CD4-positive, CD25-positive, alpha-beta regulatory T cell (primary cell): Measurements from ENCODE around the gene SELENOO. TPM values are rescaled to one million over a fixed set of nuclear protein-coding genes. Genes with fewer than 3 reads are reported as not detected.
A peak's percentile ranks its signal among the peaks of the same experiment; 100 is the strongest.

Source experiments
- ATAC-seq, 2 donors: fragments of 150-1000 bp; cut with Tn5 transposase; one replicate each; pipeline ENCODE4 v1.10.0; 2021; ENCODE audit warnings: low read depth in 2 of 2, moderate number of reproducible peaks in 2 of 2, moderate library complexity in 1 of 2
- DNase-seq, 3 donors: peaks; one replicate each; pipeline versions ENCODE4 v3.0.0 to v3.0.0-alpha.2; 2012 to 2022; ENCODE audit warnings: mixed read lengths in 1 of 3
- H3K27ac ChIP-seq: one replicate; pipeline ENCODE4 v1.7.0; 2013; ENCODE audit warnings: mild to moderate bottlenecking, low read length; ENCODE audit not compliant: insufficient read depth, poor library complexity, severe bottlenecking
- H3K27me3 ChIP-seq: one replicate; pipeline ENCODE4 v1.7.0; 2013; ENCODE audit warnings: low read length; ENCODE audit not compliant: control insufficient read depth, insufficient read depth
- H3K36me3 ChIP-seq: one replicate; pipeline ENCODE4 v1.7.0; 2013; ENCODE audit warnings: mild to moderate bottlenecking, low read length, moderate library complexity; ENCODE audit not compliant: control insufficient read depth, insufficient read depth
- H3K4me1 ChIP-seq: 2 replicates; pipeline ENCODE4 v1.7.0; 2013; ENCODE audit warnings: mild to moderate bottlenecking, low read length; ENCODE audit not compliant: insufficient read depth, control insufficient read depth, poor library complexity, severe bottlenecking
- H3K4me3 ChIP-seq: one replicate; pipeline ENCODE4 v1.7.0; 2013; ENCODE audit warnings: low read depth, mild to moderate bottlenecking, low read length, moderate library complexity
- H3K9me3 ChIP-seq, 2 experiments: 1 replicate in 1 of 2; 2 replicates in 1 of 2; pipeline ENCODE4 v1.7.0; 2013; ENCODE audit warnings: low read length in 2 of 2, mild to moderate bottlenecking in 1 of 2, moderate library complexity in 1 of 2; ENCODE audit not compliant: control insufficient read depth in 2 of 2
- H3K27ac Mint-ChIP-seq, 3 donors: one replicate each; pipeline ENCODE4 v1.8.0; 2020 to 2022; ENCODE audit warnings: mild to moderate bottlenecking in 3 of 3, mixed read lengths in 3 of 3, moderate library complexity in 2 of 3
- H3K27me3 Mint-ChIP-seq: one replicate; pipeline ENCODE4 v1.8.0; 2022; ENCODE audit warnings: mild to moderate bottlenecking, mixed read lengths
- H3K36me3 Mint-ChIP-seq: one replicate; pipeline ENCODE4 v1.8.0; 2020; ENCODE audit warnings: mixed read lengths
- H3K4me1 Mint-ChIP-seq, 4 donors: one replicate each; pipeline ENCODE4 v1.8.0; 2020 to 2022; ENCODE audit warnings: mixed read lengths in 4 of 4, mild to moderate bottlenecking in 1 of 4
- H3K4me3 Mint-ChIP-seq, 4 donors: one replicate each; pipeline ENCODE4 v1.8.0; 2020 to 2022; ENCODE audit warnings: mild to moderate bottlenecking in 4 of 4, mixed read lengths in 4 of 4, moderate library complexity in 3 of 4
- H3K9me3 Mint-ChIP-seq, 7 donors: one replicate each; pipeline ENCODE4 v1.8.0; 2020 to 2022; ENCODE audit warnings: mixed read lengths in 7 of 7, mild to moderate bottlenecking in 3 of 7, moderate library complexity in 2 of 7
- polyA plus RNA-seq, 4 donors: library from polyadenylated mRNA; unstranded; fragments of 300-500 nt; fragmentation: Illumina TruSeq; gene quantifications; one replicate each; pipeline ENCODE4 v1.2.3, GENCODE V29; 2021
- total RNA-seq: library from RNA; stranded (reverse); gene quantifications from one replicate; pipeline ENCODE4 v1.2.3, GENCODE V29; 2022

Gene SELENOO
- total and polyA plus RNA-seq, 5 donors from 2014 or later, result 1.8 to 31.9 (median 3.5) TPM

DNA sequence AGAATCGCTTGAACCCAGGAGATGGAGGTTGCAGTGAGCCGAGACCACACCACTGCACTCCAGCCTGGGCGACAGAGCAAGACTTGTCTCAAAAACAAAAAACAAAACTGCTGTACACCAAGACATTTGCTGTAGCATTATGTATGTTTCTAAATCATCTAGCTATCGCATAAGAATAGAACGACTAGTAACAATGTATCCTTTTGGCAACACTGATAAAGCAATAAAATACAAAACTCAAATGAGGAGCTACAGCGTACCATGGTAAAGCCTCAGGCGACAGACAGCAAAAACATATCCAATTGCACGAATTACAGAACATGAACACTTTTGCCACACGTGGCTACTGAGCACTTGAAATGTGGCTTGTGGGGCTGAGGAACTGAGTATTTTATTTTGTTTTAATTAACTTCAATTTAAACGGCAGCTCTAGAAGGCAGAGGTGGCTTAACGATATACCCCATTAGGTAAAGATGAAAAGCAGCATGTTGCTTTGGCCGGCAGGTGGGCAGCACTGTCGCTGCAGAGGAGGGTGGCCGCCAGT is 41.7 kb downstream of the SELENOO start:
- Mint-ChIP-seq H3K4me3 (peak overlapping the region; percentile 91 to 100 (median 98)), H3K27me3 (no peaks in the 10 kb centered on the region), H3K4me1 (peaks cover 10 to 64% (median 30%) of the 10 kb centered on the region in 4 donors), H3K27ac (peak overlapping the region in 2 of 3 donors; percentile 69 to 93), H3K9me3 (no peaks in the 10 kb centered on the region), H3K36me3 (peaks cover 3% of the 10 kb centered on the region)
- Histone ChIP-seq H3K4me3 (peak overlapping the region; percentile 77), H3K36me3 (peaks cover 17% of the 10 kb centered on the region), H3K9me3 (no peaks in the 10 kb centered on the region), H3K27ac (no peak overlapping the region), H3K4me1 (peaks cover 52% of the 10 kb centered on the region), H3K27me3 (no peaks in the 10 kb centered on the region)
- DNase-seq, result no peak
- no peak for ATAC-seq

GRCh38 chr22:50243685-50244419 is 43.0 kb downstream of the SELENOO start:
- Histone ChIP-seq H3K4me1 (peaks cover 65% of the 10 kb centered on the region), H3K4me3 (peak overlapping the region; percentile 87), H3K27ac (peak overlapping the region; percentile 96), H3K9me3 (no peaks in the 10 kb centered on the region), H3K36me3 (peaks cover 15% of the 10 kb centered on the region), H3K27me3 (no peaks in the 10 kb centered on the region)
- peak; percentile 36 to 51 for ATAC-seq
- Mint-ChIP-seq H3K9me3 (no peaks in the 10 kb centered on the region), H3K4me3 (peak overlapping the region; percentile 91 to 100 (median 98)), H3K4me1 (peaks cover 10 to 59% (median 31%) of the 10 kb centered on the region in 4 donors), H3K36me3 (peaks cover 3% of the 10 kb centered on the region), H3K27me3 (no peaks in the 10 kb centered on the region), H3K27ac (peak overlapping the region; percentile 93 to 100 (median 96))
- DNase-seq, result no peak

- H3K36me3 Mint-ChIP-seq, result peaks cover 3% of the 10 kb centered on the region
- Histone ChIP-seq H3K9me3 (no peaks in the 10 kb centered on the region), H3K27ac (peak within 1 kb of the TSS; percentile 96), H3K27me3 (no peaks in the 10 kb centered on the region), H3K36me3 (peaks cover 10% of the 10 kb centered on the region), H3K4me1 (peaks cover 70% of the 10 kb centered on the region), H3K4me3 (peak within 1 kb of the TSS; percentile 87)
- H3K4me3 Mint-ChIP-seq, result peak within 1 kb of the TSS; percentile 91 to 100 (median 98)
- H3K27ac Mint-ChIP-seq, result peak within 1 kb of the TSS; percentile 93 to 100 (median 100)
- H3K4me1 Mint-ChIP-seq, result peaks cover 10 to 58% (median 31%) of the 10 kb centered on the region in 4 donors
- no peaks in the 10 kb centered on the region for H3K9me3 Mint-ChIP-seq
- H3K27me3 Mint-ChIP-seq, result no peaks in the 10 kb centered on the region
- ATAC-seq (peak; percentile 81 to 86), DNase-seq (peak; percentile 91 to 96 (median 92))
These were observed 43.8 kb downstream of the SELENOO start, which contains the start of gene TUBGCP6 for GRCh38 chr22:50244420-50245213. Gene TUBGCP6, minus strand, starts transcription at chr22:50245023. Its CDS starts 564 bp downstream, at chr22:50244459.

DNA sequence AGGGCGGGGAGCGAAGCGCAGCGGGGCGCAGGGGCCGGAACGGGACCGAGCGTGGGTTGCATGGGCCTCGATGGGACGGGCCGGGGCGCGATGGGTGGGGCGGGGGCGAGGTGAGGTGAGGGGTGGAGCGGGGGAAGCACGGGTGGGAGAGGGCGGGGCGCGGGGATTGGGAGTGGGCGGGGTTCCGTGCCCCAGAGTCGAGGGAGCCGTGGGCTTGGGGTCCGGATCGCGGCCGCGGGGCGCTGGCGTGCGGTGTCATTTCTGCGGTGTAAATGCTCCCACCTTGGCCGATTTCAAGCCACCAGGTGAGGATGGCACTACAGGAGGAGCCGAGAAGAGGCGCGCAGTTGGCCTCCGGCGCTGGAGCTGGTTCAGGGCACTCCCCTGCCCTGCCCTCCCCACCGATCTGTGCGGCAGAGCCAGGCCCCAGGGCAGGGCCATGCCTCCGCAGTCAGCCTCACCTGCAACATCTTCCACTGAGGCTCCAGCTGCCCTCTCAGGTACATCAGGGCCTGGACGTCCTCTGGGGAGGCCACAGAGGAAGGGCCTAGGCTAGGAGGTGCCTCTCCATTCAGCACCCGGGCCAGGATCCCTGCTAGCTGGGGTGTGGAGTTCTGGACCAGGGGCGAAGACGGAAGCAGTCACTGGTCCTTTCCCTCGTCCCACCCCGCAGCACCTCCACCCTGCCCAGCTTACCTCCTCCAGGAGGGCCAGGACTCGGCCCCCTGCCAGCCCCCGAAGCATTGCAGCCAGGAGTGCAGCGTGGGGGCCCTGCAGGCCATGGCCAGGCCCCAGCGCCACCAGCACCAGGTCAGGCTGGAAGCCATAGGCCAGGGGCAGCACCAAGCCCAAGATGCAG is 44.6 kb downstream of the SELENOO start:
- DNase-seq, result no peak

DNA sequence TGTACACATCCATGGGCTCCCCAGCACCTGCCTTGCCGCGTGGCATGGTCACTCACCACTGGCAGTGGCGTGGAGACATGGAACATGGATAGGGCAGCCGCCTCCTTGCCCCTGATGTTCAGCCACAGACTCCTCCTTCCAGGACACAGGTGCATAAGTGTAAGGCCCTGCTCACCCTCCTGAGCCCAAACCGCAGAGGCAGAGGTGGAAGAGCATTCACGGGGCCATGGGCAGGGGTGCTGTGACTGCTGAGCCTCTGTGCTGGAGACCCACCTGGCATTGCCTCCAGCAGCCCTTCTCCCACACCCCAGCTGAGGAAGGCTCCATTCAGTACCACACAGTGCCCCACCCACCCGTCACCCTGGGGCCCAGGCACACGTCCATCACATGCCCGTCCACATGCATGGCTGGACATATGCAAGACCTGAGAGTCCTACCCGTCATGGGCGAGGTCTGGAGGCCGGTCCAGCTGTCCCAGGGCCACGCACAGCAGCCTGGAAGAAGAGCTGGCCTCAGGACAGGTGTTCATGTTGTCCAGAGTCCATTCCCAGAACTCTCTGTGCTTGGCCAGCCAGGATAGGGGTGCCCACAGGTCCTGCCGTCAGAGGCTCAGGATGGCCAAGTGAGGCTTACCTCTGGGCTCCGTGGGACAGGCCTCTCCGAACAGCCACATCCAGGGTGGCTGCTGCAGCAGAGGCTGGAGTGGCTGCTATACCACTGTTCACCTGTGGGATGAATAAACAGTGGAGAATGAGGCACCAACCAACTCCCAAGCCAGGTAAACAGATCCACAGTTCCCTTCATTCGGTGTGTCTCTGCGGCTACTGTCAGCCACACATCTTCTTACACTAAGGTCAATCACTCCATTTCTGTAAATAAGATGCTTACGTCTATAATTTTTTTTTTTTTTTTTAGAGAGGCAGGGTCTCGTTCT is 45.7 kb downstream of the SELENOO start:
- H3K4me1 Mint-ChIP-seq, result peaks cover 4 to 49% (median 24%) of the 10 kb centered on the region in 4 donors
- DNase-seq (no peak), ATAC-seq (no peak)
- Histone ChIP-seq H3K9me3 (no peaks in the 10 kb centered on the region), H3K27me3 (no peaks in the 10 kb centered on the region), H3K4me3 (no peak overlapping the region), H3K36me3 (peaks cover 3% of the 10 kb centered on the region), H3K4me1 (peaks cover 79% of the 10 kb centered on the region), H3K27ac (peak overlapping the region; percentile 96)
- no peaks in the 10 kb centered on the region for H3K9me3 Mint-ChIP-seq
- peak overlapping the region in 2 of 3 donors; percentile 80 to 86 for H3K27ac Mint-ChIP-seq
- no peaks in the 10 kb centered on the region for H3K27me3 Mint-ChIP-seq
- peak overlapping the region; percentile 67 to 90 (median 81) for H3K4me3 Mint-ChIP-seq
- H3K36me3 Mint-ChIP-seq, result peaks cover 3% of the 10 kb centered on the region

More for the DNA sequence above, 44.6 kb downstream of the SELENOO start:
- Histone ChIP-seq H3K27me3 (no peaks in the 10 kb centered on the region), H3K36me3 (peaks cover 3% of the 10 kb centered on the region), H3K9me3 (no peaks in the 10 kb centered on the region), H3K27ac (peak overlapping the region; percentile 96), H3K4me3 (peak overlapping the region; percentile 87), H3K4me1 (peaks cover 78% of the 10 kb centered on the region)
- no peaks in the 10 kb centered on the region for H3K9me3 Mint-ChIP-seq
- peaks cover 10 to 55% (median 30%) of the 10 kb centered on the region in 4 donors for H3K4me1 Mint-ChIP-seq
- peak overlapping the region; percentile 91 to 100 (median 98) for H3K4me3 Mint-ChIP-seq
- no peaks in the 10 kb centered on the region for H3K27me3 Mint-ChIP-seq
- peaks cover 3% of the 10 kb centered on the region for H3K36me3 Mint-ChIP-seq
- H3K27ac Mint-ChIP-seq, result peak overlapping the region; percentile 93 to 100 (median 100)
- peak in 1 of 2 donors; percentile 38 for ATAC-seq

DNA sequence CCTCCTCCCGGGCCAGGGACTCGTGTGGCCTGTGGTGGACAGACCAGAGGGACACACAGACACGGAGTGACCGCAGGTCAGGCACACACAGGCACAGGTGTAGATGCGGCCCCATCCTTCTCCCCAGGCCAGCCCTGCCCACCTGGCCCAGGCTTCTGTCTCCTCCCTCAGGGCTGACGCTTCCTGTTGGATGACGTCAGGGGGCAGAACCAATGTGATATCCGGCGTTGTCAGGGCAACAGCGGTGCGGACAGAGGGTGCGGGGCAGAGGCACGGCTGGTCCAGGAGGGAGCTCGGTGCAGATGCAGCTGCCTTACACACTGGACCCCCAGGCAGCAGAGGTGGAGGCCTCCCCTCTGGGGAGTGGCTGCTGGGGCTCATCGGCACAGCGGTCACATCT is 46.9 kb downstream of the SELENOO start:
- no peaks in the 10 kb centered on the region for H3K27me3 ChIP-seq
- ATAC-seq (no peak), DNase-seq (peak; percentile 46 to 57 (median 50))
- peak overlapping the region; percentile 42 for H3K27ac ChIP-seq
- peaks cover 0 to 42% (median 15%) of the 10 kb centered on the region in 4 donors for H3K4me1 Mint-ChIP-seq
- no peaks in the 10 kb centered on the region for H3K9me3 ChIP-seq
- peaks cover 3% of the 10 kb centered on the region for H3K36me3 Mint-ChIP-seq
- no peaks in the 10 kb centered on the region for H3K27me3 Mint-ChIP-seq
- peaks cover 70% of the 10 kb centered on the region for H3K4me1 ChIP-seq
- peak overlapping the region; percentile 39 to 90 (median 63) for H3K4me3 Mint-ChIP-seq
- H3K27ac Mint-ChIP-seq, result peak overlapping the region in 1 of 3 donors; percentile 86
- peaks cover 3% of the 10 kb centered on the region for H3K36me3 ChIP-seq
- H3K9me3 Mint-ChIP-seq, result no peaks in the 10 kb centered on the region
- H3K4me3 ChIP-seq, result no peak overlapping the region
